ENCODE data around the gene IRAK1BP1.

Gene IRAK1BP1

GRCh38 chr6:78942446-78942845 is 75.1 kb downstream of the IRAK1BP1 start:
- H3K27me3 ChIP-seq (ENCODE audit: control insufficient read depth in 3 of 3, insufficient read depth in 3 of 3, low read depth in 1 of 3, low read length in 3 of 3) = no peaks in the 10 kb centered on the region
- H3K18ac ChIP-seq (ENCODE audit: low read length) = no peak overlapping the region
- H3K4me3 ChIP-seq (ENCODE audit: low read length in 2 of 2) = no peak overlapping the region
- peaks cover 9 to 100% of the 10 kb centered on the region in 2 donors for H3K36me3 ChIP-seq (replicated peaks in 1 of 2; ENCODE audit: control insufficient read depth in 2 of 2, insufficient read depth in 2 of 2, low read length in 2 of 2)
- no peak overlapping the region for H3K9ac ChIP-seq (ENCODE audit: low read depth, low read length, poor library complexity)
- H2BK15ac ChIP-seq (ENCODE audit: low read length) = no peak overlapping the region
- no peak overlapping the region for H2BK12ac ChIP-seq (ENCODE audit: low read length)
- H3K9me3 ChIP-seq (replicated peaks in 1 of 2; ENCODE audit: control insufficient read depth in 2 of 2, insufficient read depth in 1 of 2, low read depth in 1 of 2, low read length in 2 of 2) = no peaks in the 10 kb centered on the region
- no peaks in the 10 kb centered on the region for H3K4me1 ChIP-seq (ENCODE audit: control insufficient read depth in 2 of 2, insufficient read depth in 1 of 2, low read depth in 1 of 2, low read length in 2 of 2)
- no peak overlapping the region for H2BK120ac ChIP-seq (ENCODE audit: low read depth, low read length)
- DNase-seq (ENCODE audit: low spot score) = no peak
- no CpG with 5 or more reads among the region's 1 CpG for WGBS, 2 donors (ENCODE audit: extremely low coverage in 2 of 2, insufficient read length in 2 of 2, insufficient replicate concordance in 1 of 2)
- no peak overlapping the region for H3K27ac ChIP-seq (replicated peaks; ENCODE audit: low read length)
- no peak overlapping the region for H3K4ac ChIP-seq (ENCODE audit: low read length)
- H4K91ac ChIP-seq (ENCODE audit: low read depth, low read length, poor library complexity) = no peak overlapping the region
- no peaks in the 10 kb centered on the region for H3K79me1 ChIP-seq (ENCODE audit: low read depth, low read length)
- H3K14ac ChIP-seq (ENCODE audit: low read length) = no peak overlapping the region
- no peak overlapping the region for H2BK5ac ChIP-seq (ENCODE audit: low read length)
- H4K8ac ChIP-seq (ENCODE audit: low read depth, low read length) = no peak overlapping the region
- no peak overlapping the region for H2AK5ac ChIP-seq (ENCODE audit: low read depth, low read length)
- no peak overlapping the region for H3K23ac ChIP-seq (ENCODE audit: low read depth, low read length, poor library complexity)
- H3K4me2 ChIP-seq (ENCODE audit: insufficient read depth, low read length, poor library complexity, severe bottlenecking) = no peak overlapping the region
- H2AFZ ChIP-seq (ENCODE audit: low read length) = no peak overlapping the region

- H3K36me3 ChIP-seq (replicated peaks in 1 of 2; ENCODE audit: control insufficient read depth in 2 of 2, insufficient read depth in 2 of 2, low read length in 2 of 2) = peaks cover 19 to 100% of the 10 kb centered on the region in 2 donors
- no peak overlapping the region for H3K4me3 ChIP-seq (ENCODE audit: low read length in 2 of 2)
- no peaks in the 10 kb centered on the region for H3K79me1 ChIP-seq (ENCODE audit: low read depth, low read length)
- no CpG with 5 or more reads among the region's 2 CpGs for WGBS, 2 donors (ENCODE audit: extremely low coverage in 2 of 2, insufficient read length in 2 of 2, insufficient replicate concordance in 1 of 2)
- H3K4me2 ChIP-seq (ENCODE audit: insufficient read depth, low read length, poor library complexity, severe bottlenecking) = no peak overlapping the region
- H4K91ac ChIP-seq (ENCODE audit: low read depth, low read length, poor library complexity) = no peak overlapping the region
- H2BK5ac ChIP-seq (ENCODE audit: low read length) = no peak overlapping the region
- no peaks in the 10 kb centered on the region for H3K4me1 ChIP-seq (ENCODE audit: control insufficient read depth in 2 of 2, insufficient read depth in 1 of 2, low read depth in 1 of 2, low read length in 2 of 2)
- H2BK12ac ChIP-seq (ENCODE audit: low read length) = no peak overlapping the region
- no peaks in the 10 kb centered on the region for H3K27me3 ChIP-seq (ENCODE audit: control insufficient read depth in 3 of 3, insufficient read depth in 3 of 3, low read depth in 1 of 3, low read length in 3 of 3)
- H2BK120ac ChIP-seq (ENCODE audit: low read depth, low read length) = no peak overlapping the region
- peaks cover 10 to 37% of the 10 kb centered on the region in 2 donors for H3K9me3 ChIP-seq (replicated peaks in 1 of 2; ENCODE audit: control insufficient read depth in 2 of 2, insufficient read depth in 1 of 2, low read depth in 1 of 2, low read length in 2 of 2)
- no peak overlapping the region for H2AFZ ChIP-seq (ENCODE audit: low read length)
- H2BK15ac ChIP-seq (ENCODE audit: low read length) = no peak overlapping the region
- H4K8ac ChIP-seq (ENCODE audit: low read depth, low read length) = no peak overlapping the region
- no peak overlapping the region for H3K14ac ChIP-seq (ENCODE audit: low read length)
- no peak overlapping the region for H2AK5ac ChIP-seq (ENCODE audit: low read depth, low read length)
- no peak overlapping the region for H3K18ac ChIP-seq (ENCODE audit: low read length)
- H3K27ac ChIP-seq (replicated peaks; ENCODE audit: low read length) = no peak overlapping the region
- no peak for DNase-seq (ENCODE audit: low spot score)
- H3K23ac ChIP-seq (ENCODE audit: low read depth, low read length, poor library complexity) = no peak overlapping the region
- H3K9ac ChIP-seq (ENCODE audit: low read depth, low read length, poor library complexity) = no peak overlapping the region
- no peak overlapping the region for H3K4ac ChIP-seq (ENCODE audit: low read length)
Observed at GRCh38 chr6:78947529-78947928, 80.2 kb downstream of the IRAK1BP1 start.

GRCh38 chr6:78947962-78948361 is 80.6 kb downstream of the IRAK1BP1 start:
- H3K79me1 ChIP-seq (ENCODE audit: low read depth, low read length) = no peaks in the 10 kb centered on the region
- no peak overlapping the region for H2AK5ac ChIP-seq (ENCODE audit: low read depth, low read length)
- no peak overlapping the region for H3K4me3 ChIP-seq (ENCODE audit: low read length in 2 of 2)
- H3K4me1 ChIP-seq (ENCODE audit: control insufficient read depth in 2 of 2, insufficient read depth in 1 of 2, low read depth in 1 of 2, low read length in 2 of 2) = no peaks in the 10 kb centered on the region
- no CpG with 5 or more reads among the region's 2 CpGs for WGBS, 2 donors (ENCODE audit: extremely low coverage in 2 of 2, insufficient read length in 2 of 2, insufficient replicate concordance in 1 of 2)
- H4K91ac ChIP-seq (ENCODE audit: low read depth, low read length, poor library complexity) = no peak overlapping the region
- no peak overlapping the region for H3K4me2 ChIP-seq (ENCODE audit: insufficient read depth, low read length, poor library complexity, severe bottlenecking)
- H2BK12ac ChIP-seq (ENCODE audit: low read length) = no peak overlapping the region
- no peaks in the 10 kb centered on the region for H3K27me3 ChIP-seq (ENCODE audit: control insufficient read depth in 3 of 3, insufficient read depth in 3 of 3, low read depth in 1 of 3, low read length in 3 of 3)
- no peak overlapping the region for H4K8ac ChIP-seq (ENCODE audit: low read depth, low read length)
- DNase-seq (ENCODE audit: low spot score) = no peak
- H3K23ac ChIP-seq (ENCODE audit: low read depth, low read length, poor library complexity) = no peak overlapping the region
- no peak overlapping the region for H3K14ac ChIP-seq (ENCODE audit: low read length)
- H3K18ac ChIP-seq (ENCODE audit: low read length) = no peak overlapping the region
- peaks cover 10 to 42% of the 10 kb centered on the region in 2 donors for H3K9me3 ChIP-seq (replicated peaks in 1 of 2; ENCODE audit: control insufficient read depth in 2 of 2, insufficient read depth in 1 of 2, low read depth in 1 of 2, low read length in 2 of 2)
- no peak overlapping the region for H3K9ac ChIP-seq (ENCODE audit: low read depth, low read length, poor library complexity)
- H3K4ac ChIP-seq (ENCODE audit: low read length) = no peak overlapping the region
- H3K36me3 ChIP-seq (replicated peaks in 1 of 2; ENCODE audit: control insufficient read depth in 2 of 2, insufficient read depth in 2 of 2, low read length in 2 of 2) = peaks cover 19 to 100% of the 10 kb centered on the region in 2 donors
- no peak overlapping the region for H2BK120ac ChIP-seq (ENCODE audit: low read depth, low read length)
- no peak overlapping the region for H2AFZ ChIP-seq (ENCODE audit: low read length)
- no peak overlapping the region for H2BK5ac ChIP-seq (ENCODE audit: low read length)
- no peak overlapping the region for H3K27ac ChIP-seq (replicated peaks; ENCODE audit: low read length)
- no peak overlapping the region for H2BK15ac ChIP-seq (ENCODE audit: low read length)

- Histone ChIP-seq H3K4me2 (ENCODE audit: insufficient read depth, low read length, poor library complexity, severe bottlenecking) (no peak overlapping the region), H3K18ac (ENCODE audit: low read length) (no peak overlapping the region), H4K91ac (ENCODE audit: low read depth, low read length, poor library complexity) (no peak overlapping the region), H2AFZ (ENCODE audit: low read length) (no peak overlapping the region), H3K9me3 (replicated peaks in 1 of 2; ENCODE audit: control insufficient read depth in 2 of 2, insufficient read depth in 1 of 2, low read depth in 1 of 2, low read length in 2 of 2) (peaks cover 10 to 42% of the 10 kb centered on the region in 2 donors), H3K79me1 (ENCODE audit: low read depth, low read length) (no peaks in the 10 kb centered on the region), H3K36me3 (replicated peaks in 1 of 2; ENCODE audit: control insufficient read depth in 2 of 2, insufficient read depth in 2 of 2, low read length in 2 of 2) (peaks cover 20 to 100% of the 10 kb centered on the region in 2 donors), H3K23ac (ENCODE audit: low read depth, low read length, poor library complexity) (no peak overlapping the region), H3K4ac (ENCODE audit: low read length) (no peak overlapping the region), H3K9ac (ENCODE audit: low read depth, low read length, poor library complexity) (no peak overlapping the region), H3K27ac (replicated peaks; ENCODE audit: low read length) (no peak overlapping the region), H4K8ac (ENCODE audit: low read depth, low read length) (no peak overlapping the region), H2BK15ac (ENCODE audit: low read length) (no peak overlapping the region), H3K4me3 (ENCODE audit: low read length in 2 of 2) (no peak overlapping the region), H2BK120ac (ENCODE audit: low read depth, low read length) (no peak overlapping the region), H2AK5ac (ENCODE audit: low read depth, low read length) (no peak overlapping the region), H2BK5ac (ENCODE audit: low read length) (no peak overlapping the region), H3K27me3 (ENCODE audit: control insufficient read depth in 3 of 3, insufficient read depth in 3 of 3, low read depth in 1 of 3, low read length in 3 of 3) (no peaks in the 10 kb centered on the region), H2BK12ac (ENCODE audit: low read length) (no peak overlapping the region), H3K4me1 (ENCODE audit: control insufficient read depth in 2 of 2, insufficient read depth in 1 of 2, low read depth in 1 of 2, low read length in 2 of 2) (no peaks in the 10 kb centered on the region), H3K14ac (ENCODE audit: low read length) (no peak overlapping the region)
- DNase-seq (ENCODE audit: low spot score) = no peak
- no CpG with 5 or more reads among the region's 3 CpGs for WGBS, 2 donors (ENCODE audit: extremely low coverage in 2 of 2, insufficient read length in 2 of 2, insufficient replicate concordance in 1 of 2)
Observed at GRCh38 chr6:78948785-78949184, 81.4 kb downstream of the IRAK1BP1 start.
